HepG2 (cell line): ENCODE data around the gene ABCB10. TPM values are rescaled to one million over a fixed set of nuclear protein-coding genes. Genes with fewer than 3 reads are reported as not detected.

Experiments used
- BATF2 ChIP-seq: sonication (generic); formaldehyde crosslinking; IDR thresholded peaks from 2 replicates; pipeline ENCODE4 v1.8.0; 2022; ENCODE audit warnings: mild to moderate bottlenecking, missing genetic modification reagents, moderate library complexity
- FOXM1 ChIP-seq: sonication (generic); formaldehyde crosslinking; IDR thresholded peaks from 2 replicates; pipeline ENCODE4 v1.5.0; 2020; ENCODE audit warnings: missing genetic modification reagents
- HNF1B ChIP-seq: sonication (generic); formaldehyde crosslinking; IDR thresholded peaks from 2 replicates; pipeline ENCODE4 v1.5.1; 2020; ENCODE audit warnings: mild to moderate bottlenecking, moderate library complexity, missing genetic modification reagents
- HOXD1 ChIP-seq: sonication (generic); formaldehyde crosslinking; IDR thresholded peaks from 2 replicates; pipeline ENCODE4 v1.5.0; 2020; ENCODE audit warnings: missing genetic modification reagents
- MAX ChIP-seq: IDR thresholded peaks from 2 replicates; pipeline ENCODE4 v1.6.1; 2012; ENCODE audit warnings: inconsistent platforms
- MEF2D ChIP-seq: sonication (generic); formaldehyde crosslinking; IDR thresholded peaks from 2 replicates; pipeline ENCODE4 v1.5.1; 2020; ENCODE audit warnings: mild to moderate bottlenecking, missing genetic modification reagents
- MTERF4 ChIP-seq: sonication (generic); formaldehyde crosslinking; IDR thresholded peaks from 2 replicates; pipeline ENCODE4 v1.8.0; 2023; ENCODE audit warnings: mild to moderate bottlenecking, missing genetic modification reagents
- MTF2 ChIP-seq: sonication (generic); formaldehyde crosslinking; IDR thresholded peaks from 2 replicates; pipeline ENCODE4 v1.5.0; 2020; ENCODE audit warnings: missing genetic modification reagents, borderline replicate concordance
- POLR2G ChIP-seq: fragments of 200-400 bp; formaldehyde crosslinking; IDR thresholded peaks from 2 replicates; pipeline ENCODE4 v1.6.1; 2018; ENCODE audit warnings: mild to moderate bottlenecking, low read depth, low read length, moderate library complexity
- SMAD3 ChIP-seq: sonication (generic); formaldehyde crosslinking; IDR thresholded peaks from 2 replicates; pipeline ENCODE4 v1.4.0; 2020; ENCODE audit warnings: missing genetic modification reagents
- SUZ12 ChIP-seq: fragments of 150-350 bp; IDR thresholded peaks from 2 replicates; pipeline ENCODE4 v1.6.1; 2014; ENCODE audit warnings: low read depth, low read length
- ZBTB4 ChIP-seq: sonication (generic); formaldehyde crosslinking; IDR thresholded peaks from 2 replicates; pipeline ENCODE4 v1.4.0; 2020; ENCODE audit warnings: missing genetic modification reagents, mild to moderate bottlenecking, borderline replicate concordance
- ZNF576 ChIP-seq: sonication (generic); formaldehyde crosslinking; IDR thresholded peaks from 2 replicates; pipeline ENCODE4 v1.4.0; 2020; ENCODE audit warnings: mild to moderate bottlenecking, missing genetic modification reagents
- ZNF619 ChIP-seq: sonication (generic); formaldehyde crosslinking; IDR thresholded peaks from 2 replicates; pipeline ENCODE4 v1.4.0; 2020; ENCODE audit warnings: mild to moderate bottlenecking, missing genetic modification reagents
- ZNF703 ChIP-seq: sonication (generic); formaldehyde crosslinking; IDR thresholded peaks from 2 replicates; pipeline ENCODE4 v1.5.1; 2020; ENCODE audit warnings: missing genetic modification reagents, mild to moderate bottlenecking, moderate library complexity, borderline replicate concordance
- ZNF768 ChIP-seq: sonication (generic); formaldehyde crosslinking; IDR thresholded peaks from 2 replicates; pipeline ENCODE4 v1.4.0; 2020; ENCODE audit warnings: missing genetic modification reagents
- ZNF788 ChIP-seq: sonication (generic); formaldehyde crosslinking; IDR thresholded peaks from 2 replicates; pipeline ENCODE4 v1.5.0; 2020; ENCODE audit warnings: mild to moderate bottlenecking, missing genetic modification reagents, borderline replicate concordance
- polyA plus RNA-seq, 8 experiments: library from polyadenylated mRNA; depleted of rRNA in 3 of 8; stranded (reverse) in 7 of 8; unstranded in 1 of 8; fragments of >200 nt; fragmentation: Illumina TruSeq in 4 of 8; extraction: Trizol in 4 of 8; gene quantifications; 2 replicates each; pipeline versions ENCODE4 v1.2.1 to v1.2.3, GENCODE V29; 2011 to 2016; ENCODE audit warnings: low read depth in 4 of 8, missing spikeins in 1 of 8, mixed read lengths in 1 of 8; ENCODE audit not compliant: insufficient read depth in 1 of 8
- total RNA-seq, 5 experiments: library from RNA; depleted of rRNA; stranded (reverse); fragments of >200 nt; fragmentation: Illumina TruSeq; extraction: Trizol; gene quantifications; 2 replicates each; pipeline ENCODE4 v1.2.3, GENCODE V29; 2016; ENCODE audit warnings: low read depth in 1 of 5

The ABCB10 gene
- total and polyA plus RNA-seq, 2 of the 13 experiments (the other 11 are each of a cell fraction or from before 2014, with no cell fraction given) = 11.2 to 28.9 TPM

- TF ChIP-seq MAX (peak; percentile 83; the same call in 1 of the 2 replicates), HOXD1 (CRISPR knock-in tag) (peak; percentile 36; the same call in 1 of the 2 replicates), ZNF619 (CRISPR knock-in tag) (no peak; the same call in none of the 2 replicates), ZNF788 (CRISPR knock-in tag) (peak; percentile 79; the same call in 1 of the 2 replicates), MTERF4 (CRISPR knock-in tag) (peak; percentile 71; the same call in 1 of the 2 replicates), SUZ12 (no peak), FOXM1 (CRISPR knock-in tag) (no peak), POLR2G (peak; percentile 93), SMAD3 (CRISPR knock-in tag) (peak; percentile 72), HNF1B (CRISPR knock-in tag) (peak; percentile 41; the same call in 1 of the 2 replicates), MEF2D (CRISPR knock-in tag) (peak; percentile 78), ZNF703 (no peak), ZBTB4 (CRISPR knock-in tag) (no peak; the same call in 1 of the 2 replicates), MTF2 (no peak), ZNF768 (CRISPR knock-in tag) (no peak), BATF2 (0 out of 2 replicates have a peak, but pooled peaks have one; percentile 41), ZNF576 (CRISPR knock-in tag) (no peak)
Observed at GRCh38 chr1:229507951-229508822, 50.3 kb downstream of the ABCB10 start, which contains the start of gene NUP133 (continued).
